Upper lobe of left lung (tissue), 6 donors: ENCODE data around the gene SEMA6C. TPM values are rescaled to one million over a fixed set of nuclear protein-coding genes. Genes with fewer than 3 reads are reported as not detected.

Source experiments
- ATAC-seq, 2 donors: fragments of 200-7000 bp; cut with Tn5 transposase; one replicate each; pipeline ENCODE4 v1.9.1; 2022; ENCODE audit warnings: mild to moderate bottlenecking in 2 of 2, moderate library complexity in 2 of 2; ENCODE audit not compliant: low FRiP score in 2 of 2
- DNase-seq, 2 donors: peaks; one replicate each; pipeline ENCODE4 v3.0.0-alpha.2; 2019 to 2020
- H3K27ac ChIP-seq, 4 donors: fragments of 200-600 bp; sonication (generic); one replicate each; pipeline ENCODE4 v1.5.1; 2016 to 2019
- H3K27me3 ChIP-seq, 4 donors: fragments of 200-600 bp; sonication (generic); one replicate each; pipeline ENCODE4 v1.5.1; 2017 to 2019
- H3K36me3 ChIP-seq, 4 donors: fragments of 200-600 bp; sonication (generic); one replicate each; pipeline ENCODE4 v1.5.1; 2016 to 2019
- H3K4me1 ChIP-seq, 4 donors: fragments of 200-600 bp; sonication (generic); one replicate each; pipeline ENCODE4 v1.5.1; 2018 to 2019
- H3K4me3 ChIP-seq, 4 donors: fragments of 200-600 bp; sonication (generic); one replicate each; pipeline ENCODE4 v1.5.1; 2017 to 2019; ENCODE audit warnings: mild to moderate bottlenecking in 2 of 4, moderate library complexity in 1 of 4
- H3K9me3 ChIP-seq, 4 donors: fragments of 200-600 bp; sonication (generic); one replicate each; pipeline ENCODE4 v1.5.1; 2018 to 2019
- CTCF ChIP-seq, 6 experiments: fragments of 450-650 bp in 4 of 6; fragments of 200-600 bp in 2 of 6; sonication (generic) in 2 of 6; IDR thresholded peaks; one replicate each; pipeline ENCODE4 v1.5.1; 2016 to 2019; ENCODE audit warnings: antibody characterized with exemption in 6 of 6
- EP300 ChIP-seq, 4 donors: sonication (generic); formaldehyde crosslinking; IDR thresholded peaks; one replicate each; pipeline ENCODE4 v1.5.1; 2017; ENCODE audit warnings: antibody characterized with exemption in 4 of 4, control low read depth in 2 of 4
- POLR2A ChIP-seq, 4 donors: fragments of 450-650 bp; IDR thresholded peaks; one replicate each; pipeline ENCODE4 v1.5.1; 2016 to 2017; ENCODE audit warnings: antibody characterized with exemption in 4 of 4, mild to moderate bottlenecking in 2 of 4
- POLR2AphosphoS5 ChIP-seq, 2 donors: sonication (generic); formaldehyde crosslinking; IDR thresholded peaks; one replicate each; pipeline ENCODE4 v1.5.1; 2017; ENCODE audit warnings: antibody characterized with exemption in 2 of 2
- WGBS, 2 donors: methylation state at CpG; one replicate each; pipeline ENCODE4 v1.1.5; 2017 to 2018; 5-methylcytosine and 5-hydroxymethylcytosine counted together
- total RNA-seq, 6 donors: library from RNA; depleted of rRNA in 4 of 6; stranded (reverse); fragments of >200 nt in 4 of 6; gene quantifications; one replicate each; pipeline versions ENCODE4 v1.1.0 to v1.2.1, GENCODE V29; 2016 to 2021
- donor health status: DM: no; HTN: no; CAD: no; lungs with moderate emphysema.
- donor health status: DM: no; HTN: yes; CAD: no; lungs with severe emphysema.

The SEMA6C gene
- total RNA-seq, 6 donors from 2014 or later: 2.1 to 13.6 (median 5.8) TPM

GRCh38 chr1:151167116-151167515, 20.7 kb upstream of the SEMA6C start:
- DNase-seq: no peak
- ATAC-seq: no peak
- Histone ChIP-seq H3K27ac (no peak overlapping the region), H3K9me3 (no peaks in the 10 kb centered on the region), H3K4me1 (peaks cover 18 to 35% (median 24%) of the 10 kb centered on the region in 4 donors), H3K36me3 (peaks cover 2 to 43% (median 29%) of the 10 kb centered on the region in 4 donors), H3K27me3 (no peaks in the 10 kb centered on the region), H3K4me3 (peak overlapping the region in 1 of 4 donors; percentile 70)
- 90% methylated on average over 6 of the region's 6 CpGs for WGBS, 2 donors
- no peak for TF ChIP-seq EP300 (IDR thresholded peaks at IDR 0.05)
- TF ChIP-seq POLR2A (IDR thresholded peaks at IDR 0.05): no peak
- TF ChIP-seq CTCF (IDR thresholded peaks at IDR 0.05): no peak

- no peaks in the 10 kb centered on the region for H3K9me3 ChIP-seq
- WGBS, 2 donors: 5 to 6% methylated on average over 15 of the region's 15 CpGs
- peak overlapping the region; percentile 59 to 87 (median 84) for H3K27ac ChIP-seq
- ATAC-seq: peak in 1 of 2 donors; percentile 24
- H3K27me3 ChIP-seq: no peaks in the 10 kb centered on the region
- TF ChIP-seq POLR2A (IDR thresholded peaks at IDR 0.05) (no peak), EP300 (IDR thresholded peaks at IDR 0.05) (no peak), POLR2AphosphoS5 (IDR thresholded peaks at IDR 0.05) (no peak), CTCF (IDR thresholded peaks at IDR 0.05) (no peak)
- H3K36me3 ChIP-seq: peaks cover 2 to 47% (median 30%) of the 10 kb centered on the region in 4 donors
- peak overlapping the region; percentile 42 to 72 (median 68) for H3K4me3 ChIP-seq
- no peak for DNase-seq
- peaks cover 18 to 35% (median 24%) of the 10 kb centered on the region in 4 donors for H3K4me1 ChIP-seq
Observed at GRCh38 chr1:151166505-151166956, 20.1 kb upstream of the SEMA6C start.

- 0% methylated on average over 38 of the region's 38 CpGs for WGBS, 2 donors
- peaks cover 3 to 47% (median 29%) of the 10 kb centered on the region in 4 donors for H3K36me3 ChIP-seq
- H3K9me3 ChIP-seq: no peaks in the 10 kb centered on the region
- TF ChIP-seq CTCF (IDR thresholded peaks at IDR 0.05) (peak in 5 of 6 experiments; percentile 23 to 62 (median 51)), EP300 (IDR thresholded peaks at IDR 0.05) (peak in 2 of 4 donors; percentile 87 to 92), POLR2AphosphoS5 (IDR thresholded peaks at IDR 0.05) (peak; percentile 99 to 100), POLR2A (IDR thresholded peaks at IDR 0.05) (peak in 3 of 4 donors; percentile 39 to 79 (median 58))
- H3K27ac ChIP-seq: peak within 1 kb of the TSS; percentile 65 to 87 (median 84)
- ATAC-seq (peak; percentile 97), DNase-seq (peak in 1 of 2 donors; percentile 97)
- peaks cover 18 to 35% (median 24%) of the 10 kb centered on the region in 4 donors for H3K4me1 ChIP-seq
- H3K27me3 ChIP-seq: no peaks in the 10 kb centered on the region
- H3K4me3 ChIP-seq: peak within 1 kb of the TSS; percentile 49 to 72 (median 68)
Observed at GRCh38 chr1:151165738-151166504, 19.5 kb upstream of the SEMA6C start, which contains the start of the genes LYSMD1 and SCNM1. TSS of gene LYSMD1 (minus strand) at chr1:151165902. CDS start at chr1:151165258, 644 bp downstream. TSS of gene SCNM1 (plus strand) at chr1:151166144. CDS start at chr1:151166153, 9 bp downstream.

- ATAC-seq (peak in 1 of 2 donors; percentile 72), DNase-seq (peak in 1 of 2 donors; percentile 25)
- H3K36me3 ChIP-seq: peaks cover 6 to 47% (median 29%) of the 10 kb centered on the region in 4 donors
- TF ChIP-seq EP300 (IDR thresholded peaks at IDR 0.05) (no peak), CTCF (IDR thresholded peaks at IDR 0.05) (no peak), POLR2AphosphoS5 (IDR thresholded peaks at IDR 0.05) (no peak), POLR2A (IDR thresholded peaks at IDR 0.05) (no peak)
- peak overlapping the region; percentile 49 to 72 (median 68) for H3K4me3 ChIP-seq
- peak overlapping the region; percentile 65 to 87 (median 84) for H3K27ac ChIP-seq
- no peaks in the 10 kb centered on the region for H3K27me3 ChIP-seq
- WGBS, 2 donors: 11 to 24% methylated on average over 15 of the region's 15 CpGs
- H3K4me1 ChIP-seq: peaks cover 18 to 35% (median 24%) of the 10 kb centered on the region in 4 donors
- no peaks in the 10 kb centered on the region for H3K9me3 ChIP-seq
Observed at GRCh38 chr1:151165281-151165737, 18.9 kb upstream of the SEMA6C start.
